GM12892 (cell line): ENCODE data around the gene ZNF200.

Experiments
- POLR2A ChIP-seq: IDR thresholded peaks from 2 replicates; pipeline ENCODE4 v1.6.1; 2011; ENCODE audit warnings: low read depth, low read length, control low read depth
- TAF1 ChIP-seq: IDR thresholded peaks from 2 replicates; pipeline ENCODE4 v1.6.1; 2011; ENCODE audit warnings: low read depth, mild to moderate bottlenecking, control low read depth, low read length, borderline replicate concordance

DNA sequence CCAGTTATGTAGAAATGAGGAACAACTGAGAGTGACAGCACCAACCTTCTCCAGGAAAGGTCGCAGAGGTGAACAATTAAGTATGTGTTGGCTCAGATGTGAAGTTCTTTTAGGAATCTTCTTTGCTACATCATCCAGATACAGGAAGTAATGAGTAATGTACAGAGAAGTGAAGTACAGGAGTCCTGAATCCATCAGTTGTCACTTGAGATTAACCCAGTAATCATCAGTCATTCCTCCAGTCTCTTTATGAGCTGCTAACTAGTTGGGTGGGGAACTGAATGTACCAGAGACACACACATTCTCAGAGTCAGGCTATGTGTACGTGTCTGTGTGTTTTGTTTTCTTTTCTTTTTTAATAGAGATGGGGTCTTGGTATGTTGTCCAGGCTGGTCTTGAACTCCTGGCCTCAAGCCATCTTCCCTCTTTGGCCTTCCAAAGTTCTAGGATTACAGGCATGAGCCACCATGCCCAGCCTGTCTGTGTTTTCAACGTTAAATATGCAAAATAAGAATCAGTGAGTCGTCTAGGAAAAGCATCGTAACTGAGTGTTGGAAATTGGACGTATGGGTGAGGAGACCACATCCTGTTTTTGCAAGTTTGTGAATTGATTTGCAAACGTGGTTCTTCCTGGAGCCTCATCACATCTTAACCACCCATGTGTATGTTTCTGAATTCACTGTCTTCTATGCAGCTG lies 19.9 kb downstream of the ZNF200 start:
- TF ChIP-seq TAF1 = no peak
- no peak for TF ChIP-seq POLR2A
